Measurements from ENCODE around the gene C3orf20. TPM values are rescaled to one million over a fixed set of nuclear protein-coding genes. Genes with fewer than 3 reads are reported as not detected.

Gene C3orf20
- total and polyA plus RNA-seq, 2 of the 4 experiments (the other 2 are of a cell fraction): not detected

- H2BK120ac ChIP-seq (ENCODE audit: low read depth, low read length): no peak overlapping the region
- H4K91ac ChIP-seq (ENCODE audit: insufficient read depth, low read depth, low read length): no peak overlapping the region
- no peak overlapping the region for H2AFZ ChIP-seq (replicated peaks; ENCODE audit: low read length, poor library complexity)
- dilution Hi-C loops (cut with HindIII; ENCODE audit: low sequenced_read_pairs, unreplicated experiment): no loop called here
- no peaks in the 10 kb centered on the region for H3K9me1 ChIP-seq (ENCODE audit: insufficient read depth, low read length)
- no peak overlapping the region for H2BK5ac ChIP-seq (ENCODE audit: low read depth, low read length, poor library complexity, severe bottlenecking)
- no peaks in the 10 kb centered on the region for H3K4me1 ChIP-seq (ENCODE audit: control insufficient read depth, insufficient read depth, low read length)
- no peaks in the 10 kb centered on the region for H3K79me1 ChIP-seq (ENCODE audit: low read depth in 1 of 2, low read length in 2 of 2)
- H3K4me3 ChIP-seq (ENCODE audit: insufficient read depth, low read depth, low read length): no peak overlapping the region
- H3K27me3 ChIP-seq (ENCODE audit: control insufficient read depth, insufficient read depth, low read length): peaks cover 4% of the 10 kb centered on the region
- no peaks in the 10 kb centered on the region for H3K9me3 ChIP-seq (ENCODE audit: control insufficient read depth, insufficient read depth, low read length)
- ChIA-PET CTCF (no interaction called here), POLR2A (ENCODE audit: unreplicated experiment) (no interaction called here)
- H3K4me2 ChIP-seq (ENCODE audit: low read depth, low read length): no peak overlapping the region
- intact Hi-C loops (cut with micrococcal nuclease): no loop called here
- H4K5ac ChIP-seq (ENCODE audit: low read depth, low read length): no peak overlapping the region
- 60% methylated on average over 1 of the region's 4 CpGs; no CpG with 5 or more reads in 1 of the 2 experiments for WGBS, 2 experiments (ENCODE audit: extremely low coverage in 2 of 2, insufficient read length in 1 of 2)
- no peak overlapping the region for H3K9ac ChIP-seq (ENCODE audit: low read depth, low read length)
- H3K4ac ChIP-seq (ENCODE audit: low read depth, low read length): no peak overlapping the region
- H3K27ac ChIP-seq (ENCODE audit: insufficient read depth, low read length): no peak overlapping the region
- no peak overlapping the region for H3K14ac ChIP-seq (replicated peaks; ENCODE audit: low read depth, low read length)
- ATAC-seq (ENCODE audit: low read depth) (no peak), DNase-seq (no peak)
- H2AK9ac ChIP-seq (replicated peaks; ENCODE audit: low read depth, low read length, poor library complexity): no peak overlapping the region
- no peak for TF ChIP-seq RAD21 (IDR thresholded peaks at IDR 0.05; ENCODE audit: low read length)
- TF ChIP-seq MXI1 (IDR thresholded peaks at IDR 0.05; ENCODE audit: borderline replicate concordance, low read depth, low read length): no peak
- no peak for TF ChIP-seq MAFK (IDR thresholded peaks at IDR 0.05; ENCODE audit: low read depth, low read length)
- TF ChIP-seq FOS (IDR thresholded peaks at IDR 0.05; ENCODE audit: low read depth, low read length): no peak
- TF ChIP-seq USF2 (IDR thresholded peaks at IDR 0.05; ENCODE audit: low read depth, low read length): no peak
- TF ChIP-seq MAZ (IDR thresholded peaks at IDR 0.05; ENCODE audit: borderline replicate concordance, low read depth, low read length): no peak
- no peak for TF ChIP-seq POLR2A (IDR thresholded peaks at IDR 0.05; ENCODE audit: low read depth, low read length)
- no peak for TF ChIP-seq CEBPB (IDR thresholded peaks at IDR 0.05; ENCODE audit: low read depth, low read length)
- TF ChIP-seq CTCF (conservative IDR thresholded peaks at IDR 0.05; ENCODE audit: low read depth, low read length): no peak
- no peak for TF ChIP-seq RCOR1 (IDR thresholded peaks at IDR 0.05; ENCODE audit: insufficient replicate concordance, low read length)
- TF ChIP-seq SMC3 (IDR thresholded peaks at IDR 0.05; ENCODE audit: low read depth, low read length): no peak
- H2AK5ac ChIP-seq (ENCODE audit: low read depth, low read length): no peak overlapping the region
- H3K36me3 ChIP-seq (ENCODE audit: control insufficient read depth, insufficient read depth, low read length): no peaks in the 10 kb centered on the region
- H2BK15ac ChIP-seq (ENCODE audit: low read depth, low read length): no peak overlapping the region
- no peaks in the 10 kb centered on the region for H4K20me1 ChIP-seq (ENCODE audit: insufficient read depth, low read length)
- no TSS peak for BruUV-seq (replicated peaks)
- in situ Hi-C loops (cut with MboI; ENCODE audit: low sequenced_read_pairs): no loop called here
- H4K8ac ChIP-seq (ENCODE audit: low read depth in 2 of 2, low read length in 2 of 2): no peak overlapping the region
- no peak overlapping the region for H2BK20ac ChIP-seq (ENCODE audit: low read depth, low read length)
- H3K56ac ChIP-seq (ENCODE audit: extremely low read depth, insufficient read depth, low read length): no peak overlapping the region
- no peak overlapping the region for H3K23ac ChIP-seq (ENCODE audit: low read depth, low read length)
- no peak overlapping the region for H3K18ac ChIP-seq (ENCODE audit: low read depth, low read length)
Observed at GRCh38 chr3:14701676-14702075, 26.7 kb downstream of the C3orf20 start.
